GM12865 (cell line): ENCODE data around the gene PAPPA2.

Source experiments
- DNase-seq: peaks from one replicate; pipeline ENCODE4 v3.0.0; 2010; ENCODE audit warnings: low read depth
- H3K4me3 ChIP-seq: 2 replicates; pipeline ENCODE4 v1.5.1; 2011; ENCODE audit warnings: mild to moderate bottlenecking, low read depth, low read length, control low read depth
- TF ChIP-seq, protein P1 (sequence below): IDR thresholded peaks from 2 replicates; pipeline ENCODE4 v1.5.1; 2011; ENCODE audit warnings: low read length, control low read depth, low read depth, inconsistent platforms; ENCODE audit not compliant: insufficient read depth; ENCODE audit errors: missing control alignments

PAPPA2 gene

DNA sequence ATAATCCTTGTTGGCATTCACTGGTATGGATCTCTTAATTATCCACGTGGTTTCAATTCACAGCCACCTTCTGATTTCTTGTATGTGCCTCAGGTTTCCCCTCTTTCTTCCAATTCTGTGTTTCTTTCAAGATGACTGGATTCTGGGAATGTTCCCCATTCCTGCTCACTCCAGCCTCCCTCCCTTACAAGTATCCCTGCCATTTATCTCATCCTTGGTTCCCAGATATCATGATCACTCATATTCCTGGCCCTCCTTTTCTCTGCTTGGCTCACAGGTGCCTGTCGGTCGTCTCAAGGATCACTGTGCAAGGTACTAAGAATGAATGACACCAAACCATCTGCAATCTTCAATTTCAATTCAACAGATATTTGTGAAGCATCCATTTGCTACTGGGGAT lies 422.4 kb downstream of the PAPPA2 start:
- DNase-seq: no peak
- no peak overlapping the region for H3K4me3 ChIP-seq
- TF ChIP-seq, protein P1, sequence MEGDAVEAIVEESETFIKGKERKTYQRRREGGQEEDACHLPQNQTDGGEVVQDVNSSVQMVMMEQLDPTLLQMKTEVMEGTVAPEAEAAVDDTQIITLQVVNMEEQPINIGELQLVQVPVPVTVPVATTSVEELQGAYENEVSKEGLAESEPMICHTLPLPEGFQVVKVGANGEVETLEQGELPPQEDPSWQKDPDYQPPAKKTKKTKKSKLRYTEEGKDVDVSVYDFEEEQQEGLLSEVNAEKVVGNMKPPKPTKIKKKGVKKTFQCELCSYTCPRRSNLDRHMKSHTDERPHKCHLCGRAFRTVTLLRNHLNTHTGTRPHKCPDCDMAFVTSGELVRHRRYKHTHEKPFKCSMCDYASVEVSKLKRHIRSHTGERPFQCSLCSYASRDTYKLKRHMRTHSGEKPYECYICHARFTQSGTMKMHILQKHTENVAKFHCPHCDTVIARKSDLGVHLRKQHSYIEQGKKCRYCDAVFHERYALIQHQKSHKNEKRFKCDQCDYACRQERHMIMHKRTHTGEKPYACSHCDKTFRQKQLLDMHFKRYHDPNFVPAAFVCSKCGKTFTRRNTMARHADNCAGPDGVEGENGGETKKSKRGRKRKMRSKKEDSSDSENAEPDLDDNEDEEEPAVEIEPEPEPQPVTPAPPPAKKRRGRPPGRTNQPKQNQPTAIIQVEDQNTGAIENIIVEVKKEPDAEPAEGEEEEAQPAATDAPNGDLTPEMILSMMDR: no peak

DNA sequence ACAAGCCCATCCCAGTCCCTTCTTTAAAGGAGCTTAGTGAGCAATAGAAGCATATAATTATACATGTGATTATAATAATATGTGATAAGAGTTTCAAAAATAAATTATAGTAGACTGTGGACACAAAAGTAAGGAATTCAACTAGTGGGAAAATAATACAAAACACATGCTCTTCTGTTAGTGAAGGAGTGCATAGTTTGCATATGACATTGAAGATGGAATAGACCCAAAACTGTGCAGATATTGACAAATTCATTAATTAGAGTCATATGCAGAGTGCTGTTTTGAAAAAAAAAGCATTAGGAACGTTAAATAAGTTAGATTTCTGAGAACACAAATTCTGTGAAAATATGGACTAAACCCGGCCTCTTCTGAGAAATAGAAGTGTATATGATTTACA lies 422.8 kb downstream of the PAPPA2 start:
- TF ChIP-seq, protein P1: no peak
- no peak for DNase-seq
- no peak overlapping the region for H3K4me3 ChIP-seq

DNA sequence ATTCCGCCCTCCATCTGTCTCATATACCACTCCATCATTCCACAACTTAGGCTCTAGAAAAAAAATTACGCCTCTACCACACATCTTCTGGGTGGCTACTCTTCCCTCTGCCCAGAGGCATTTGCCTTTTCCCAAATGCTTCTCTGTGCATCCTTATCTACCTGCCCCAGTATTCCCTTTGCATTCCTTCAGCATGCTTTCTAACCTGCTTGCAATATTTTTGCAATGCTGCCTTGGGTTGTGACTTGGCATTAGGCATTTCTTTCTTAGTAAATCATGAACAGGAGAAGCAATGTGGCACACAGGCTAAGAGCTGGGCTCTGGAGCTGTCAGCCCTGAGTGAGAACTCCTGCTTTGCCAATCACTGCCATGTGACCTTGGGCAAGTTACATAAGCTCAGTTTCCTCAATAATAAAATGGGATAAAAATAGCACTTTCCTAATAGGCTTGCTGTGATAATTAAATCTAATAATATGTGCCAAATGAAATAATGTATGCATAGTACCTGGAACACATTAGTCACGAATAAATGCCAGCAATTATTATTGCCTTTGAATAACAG lies 425.6 kb downstream of the PAPPA2 start:
- no peak for DNase-seq
- H3K4me3 ChIP-seq: no peak overlapping the region
- TF ChIP-seq, protein P1: no peak

DNA sequence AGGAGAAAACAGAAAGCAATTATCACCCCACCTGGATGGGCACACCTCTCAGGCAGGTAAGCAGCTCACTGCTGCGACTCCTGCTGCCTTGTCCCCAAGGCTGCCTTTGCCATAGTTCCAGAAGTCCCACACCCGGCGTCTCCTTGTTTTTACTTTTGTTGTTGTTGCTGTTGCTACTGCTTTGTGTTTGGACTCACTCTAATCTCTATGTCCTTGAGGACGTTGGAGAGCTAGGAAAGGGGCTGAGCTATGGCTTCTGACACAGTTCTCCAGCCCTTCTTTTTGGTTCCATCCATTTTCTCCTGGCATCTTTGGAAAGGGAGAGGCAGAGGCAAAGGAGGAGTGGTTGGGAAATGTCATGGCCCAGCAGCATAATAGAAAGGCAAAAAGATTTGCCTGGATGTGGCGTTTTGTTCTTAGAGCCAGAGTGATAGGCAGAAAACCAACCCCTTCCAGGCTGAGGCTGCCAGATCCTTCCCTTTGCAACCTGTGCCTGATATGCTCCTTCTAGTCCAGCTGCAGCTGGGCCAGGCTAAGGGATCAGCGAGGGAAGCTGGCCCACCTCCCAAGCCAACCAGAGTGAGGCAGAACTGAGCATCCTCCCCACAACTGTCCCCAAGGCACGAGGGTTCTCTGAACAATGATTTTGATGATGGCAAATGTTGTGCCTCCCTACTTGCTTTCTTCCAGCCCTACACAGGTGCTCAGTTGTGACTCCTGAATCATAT lies 430.8 kb downstream of the PAPPA2 start:
- H3K4me3 ChIP-seq: no peak overlapping the region
- TF ChIP-seq, protein P1: no peak
- DNase-seq: no peak

DNA sequence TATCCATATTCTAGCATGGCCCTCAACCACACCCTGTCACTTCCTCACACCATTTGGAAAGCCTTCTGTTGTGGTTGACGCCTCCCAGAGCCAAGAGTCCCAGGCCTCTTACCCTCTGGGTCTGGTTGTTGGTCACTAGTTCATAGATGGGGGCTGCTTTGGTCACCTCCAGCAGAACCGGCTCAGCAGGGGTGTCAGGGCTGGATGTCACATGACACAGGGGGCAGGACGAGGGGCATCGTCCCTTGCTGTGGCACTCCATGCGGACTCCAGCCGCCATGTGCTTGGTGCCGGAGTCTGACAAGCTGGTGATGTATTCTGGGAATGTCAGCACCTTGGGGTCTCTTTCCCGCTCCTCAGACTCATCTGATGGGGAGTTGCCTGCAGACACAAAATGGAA lies 431.5 kb downstream of the PAPPA2 start:
- no peak overlapping the region for H3K4me3 ChIP-seq
- TF ChIP-seq, protein P1: no peak
- DNase-seq: no peak
